Stimulated activated CD4-positive, alpha-beta T cell treated with anti-CD3 and anti-CD28 coated beads, Interleukin-4, amount 100 ng/mL, for 1 hour (primary cell): ENCODE data around the gene STXBP2.
A peak's percentile ranks its signal among the peaks of the same experiment; 100 is the strongest.
"Not testable (repeated sequence)": the region's sequence is repeated elsewhere in the genome, so short reads cannot be mapped to it uniquely, and the experiment has no call there.

Experiments used
- DNase-seq: peaks from one replicate; pipeline ENCODE4 v3.0.0-alpha.2; 2020

STXBP2 gene

GRCh38 chr19:7635670-7636069 is 1.2 kb upstream of the STXBP2 start:
- no peak for DNase-seq

GRCh38 chr19:7636317-7636690 is 606 bp upstream of the STXBP2 start:
- DNase-seq = no peak

DNA sequence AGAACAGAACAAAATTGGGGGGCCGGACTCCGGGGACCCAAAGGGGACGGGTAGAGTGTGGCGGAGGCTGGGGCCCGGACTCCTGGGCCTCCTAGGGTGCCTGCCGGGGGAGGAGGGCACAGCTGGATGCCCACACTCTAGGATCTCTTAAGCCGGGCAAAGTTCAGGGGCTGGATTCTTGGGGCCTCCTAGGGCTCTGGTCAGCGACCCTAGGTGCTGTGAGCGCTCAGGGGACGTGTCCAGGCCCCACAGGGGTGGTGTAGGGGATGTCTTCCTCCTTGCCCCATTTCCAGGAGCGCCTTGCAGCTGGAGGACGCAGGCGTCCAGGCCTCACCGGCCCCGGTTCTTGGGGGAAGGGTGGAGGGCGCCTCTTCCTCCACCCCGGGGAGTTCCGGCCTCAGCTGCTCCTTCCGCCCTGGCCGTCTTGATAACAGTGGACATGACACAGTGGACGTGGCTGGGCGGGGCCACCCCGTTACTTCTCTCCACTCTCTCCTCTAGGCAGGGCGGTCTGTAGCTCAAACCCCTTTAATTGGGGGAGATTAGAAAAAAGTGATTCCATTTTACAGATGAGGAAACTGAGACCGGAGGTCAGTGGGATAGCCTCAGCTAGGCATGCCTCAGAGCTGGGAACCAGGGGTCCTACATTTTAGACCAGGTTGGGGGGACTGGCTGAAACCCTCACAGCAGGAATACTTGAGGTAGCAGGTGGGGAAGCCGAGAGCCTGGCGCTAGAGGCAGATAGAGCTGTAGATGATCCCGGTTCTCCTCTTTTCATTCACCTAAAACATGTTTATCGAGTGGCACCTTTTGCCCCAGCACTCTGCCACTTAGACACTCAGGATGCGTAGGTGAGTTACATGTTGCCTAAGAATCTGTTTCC is 705 bp downstream of the STXBP2 start:
- no peak for DNase-seq

DNA sequence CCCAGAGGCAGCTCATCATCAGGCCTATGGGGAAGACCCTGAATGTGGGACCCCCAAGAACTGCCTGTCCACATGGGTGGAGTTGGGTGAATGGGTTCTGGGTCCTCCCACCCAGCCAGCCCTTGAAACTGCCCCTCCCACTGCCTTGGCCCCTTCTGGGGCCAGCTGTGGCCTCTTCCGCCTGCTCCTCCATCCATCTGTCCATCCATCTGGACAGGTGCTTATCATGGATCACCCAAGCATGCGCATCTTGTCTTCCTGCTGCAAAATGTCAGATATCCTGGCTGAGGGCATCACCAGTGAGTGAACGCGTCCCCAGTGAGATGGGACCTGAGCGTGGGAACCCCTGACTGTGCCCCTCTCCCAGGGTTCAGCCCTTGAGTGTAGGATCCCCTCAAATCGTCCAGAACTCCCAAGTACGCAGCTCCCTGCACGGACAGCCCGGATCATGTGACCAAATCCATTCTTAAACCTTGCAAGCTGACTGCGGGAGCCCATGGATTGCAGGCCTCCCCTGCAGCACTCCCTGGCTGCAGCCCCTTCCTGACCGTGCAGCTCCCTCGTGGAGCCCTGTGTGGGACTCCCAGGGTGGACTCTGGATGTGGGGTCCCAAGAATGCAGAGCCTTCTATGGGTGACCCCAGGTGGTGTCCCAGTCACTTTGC is 2.0 kb downstream of the STXBP2 start:
- DNase-seq = no peak

DNA sequence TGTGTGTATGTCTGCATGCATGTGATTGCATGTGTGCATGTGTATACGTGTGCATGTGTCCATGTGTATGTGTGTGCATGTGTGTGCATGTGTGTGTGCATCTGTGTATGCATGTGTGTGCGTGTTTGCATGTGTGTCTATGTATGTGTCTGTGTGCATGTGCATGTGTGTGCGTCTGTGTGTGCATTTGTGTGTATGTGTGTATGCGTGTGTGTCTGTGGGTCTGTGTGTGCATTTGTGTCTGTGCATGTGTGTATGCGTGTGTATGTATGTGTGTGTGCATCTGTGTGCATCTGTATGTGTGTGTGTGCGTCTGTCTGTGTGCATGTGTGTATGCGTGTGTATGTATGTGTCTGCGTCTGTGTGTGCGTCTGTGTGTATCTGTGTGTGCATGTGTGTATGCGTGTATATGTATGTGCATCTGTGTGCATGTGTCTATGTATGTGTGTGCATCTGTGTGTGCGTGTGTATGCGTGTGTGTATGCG is 3.0 kb downstream of the STXBP2 start:
- no peak for DNase-seq

- DNase-seq = no peak
Observed at GRCh38 chr19:7640803-7641202, 3.9 kb downstream of the STXBP2 start.

DNA sequence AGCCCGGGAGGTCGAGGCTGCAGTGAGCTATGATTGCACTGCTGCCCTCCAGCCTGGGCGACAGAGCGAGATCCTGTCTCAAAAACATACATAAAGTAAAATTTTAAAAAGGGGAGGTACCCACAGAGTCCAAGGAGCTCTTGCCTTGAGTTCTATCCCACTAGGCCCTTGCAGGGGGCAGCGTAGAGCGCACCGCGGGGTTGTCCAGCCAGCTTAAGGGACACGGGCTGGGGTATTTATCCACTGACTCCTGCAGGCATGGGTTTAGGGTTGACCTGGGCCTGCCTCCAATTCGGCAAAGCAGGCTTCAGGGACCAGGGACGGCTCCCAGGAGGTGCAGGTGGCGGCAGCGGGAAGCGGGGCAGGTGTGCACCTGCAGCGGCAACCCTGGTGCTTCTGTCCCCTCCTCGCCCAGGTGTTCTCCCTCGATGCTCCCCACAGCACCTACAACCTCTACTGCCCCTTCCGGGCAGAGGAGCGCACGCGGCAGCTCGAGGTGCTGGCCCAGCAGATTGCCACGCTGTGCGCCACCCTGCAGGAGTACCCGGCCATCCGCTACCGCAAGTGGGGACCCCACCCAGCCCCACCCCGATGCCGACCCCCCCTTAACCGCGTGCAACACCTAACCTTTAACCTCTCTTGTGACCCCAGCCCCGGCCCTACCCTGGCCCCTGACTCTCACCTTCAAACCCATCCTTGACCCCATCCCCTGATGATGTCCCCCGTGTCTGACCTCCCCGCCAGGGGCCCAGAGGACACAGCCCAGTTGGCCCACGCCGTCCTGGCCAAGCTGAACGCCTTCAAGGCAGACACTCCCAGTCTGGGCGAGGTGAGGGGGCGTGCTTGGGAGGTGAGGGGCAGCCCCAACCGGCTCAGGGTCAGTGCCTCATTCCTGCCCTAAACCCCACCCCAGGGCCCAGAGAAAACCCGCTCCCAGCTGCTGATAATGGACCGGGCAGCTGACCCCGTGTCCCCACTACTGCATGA is 4.7 kb downstream of the STXBP2 start:
- DNase-seq = no peak

DNA sequence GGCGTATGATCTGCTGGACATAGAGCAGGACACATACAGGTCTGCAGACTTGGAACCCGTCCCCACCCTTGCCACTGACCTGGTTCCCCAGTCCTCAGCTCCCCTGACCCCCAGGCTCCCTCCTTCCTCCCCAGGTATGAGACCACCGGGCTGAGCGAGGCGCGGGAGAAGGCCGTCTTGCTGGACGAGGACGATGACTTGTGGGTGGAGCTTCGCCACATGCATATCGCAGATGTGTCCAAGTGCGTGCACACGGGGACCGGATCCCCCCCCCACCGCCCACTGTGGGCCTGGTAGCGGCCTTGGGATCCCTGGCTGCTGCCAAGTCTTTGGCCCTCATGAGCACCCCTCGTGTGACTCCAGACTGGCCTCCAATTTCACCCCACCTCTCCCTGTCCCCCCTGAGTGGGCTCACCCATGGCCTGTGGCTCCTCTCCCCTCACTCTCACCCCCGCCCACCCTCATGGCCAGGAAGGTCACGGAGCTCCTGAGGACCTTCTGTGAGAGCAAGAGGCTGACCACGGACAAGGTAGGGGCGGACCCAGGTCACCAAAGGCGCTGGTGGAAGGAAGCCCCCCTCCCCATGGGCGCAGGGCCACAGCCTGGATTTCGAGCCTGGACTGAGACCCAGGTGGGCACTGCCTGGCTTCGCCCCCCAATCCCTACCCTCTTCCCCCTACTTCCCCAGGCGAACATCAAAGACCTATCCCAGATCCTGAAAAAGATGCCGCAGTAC is 5.6 kb downstream of the STXBP2 start:
- no peak for DNase-seq

DNA sequence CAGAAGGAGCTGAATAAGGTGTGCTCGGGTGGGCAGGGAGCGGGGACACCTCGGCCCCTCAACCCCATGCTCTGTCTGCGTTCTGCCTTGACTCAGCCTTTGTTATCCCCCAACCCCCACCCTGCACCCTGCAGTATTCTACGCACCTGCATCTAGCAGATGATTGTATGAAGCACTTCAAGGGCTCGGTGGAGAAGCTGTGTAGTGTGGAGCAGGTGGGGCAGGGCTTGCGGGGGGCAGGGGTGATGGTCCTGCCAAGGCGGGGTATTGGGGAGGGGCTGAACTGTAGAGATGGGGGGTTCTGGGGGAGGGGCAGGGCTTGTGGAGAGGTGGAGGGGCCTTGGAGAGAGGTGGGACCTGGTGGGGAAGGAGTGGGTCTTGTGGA is 6.1 kb downstream of the STXBP2 start:
- no peak for DNase-seq

- not testable (repeated sequence) for DNase-seq
Observed at GRCh38 chr19:7643629-7644549, 7.0 kb downstream of the STXBP2 start.

DNA sequence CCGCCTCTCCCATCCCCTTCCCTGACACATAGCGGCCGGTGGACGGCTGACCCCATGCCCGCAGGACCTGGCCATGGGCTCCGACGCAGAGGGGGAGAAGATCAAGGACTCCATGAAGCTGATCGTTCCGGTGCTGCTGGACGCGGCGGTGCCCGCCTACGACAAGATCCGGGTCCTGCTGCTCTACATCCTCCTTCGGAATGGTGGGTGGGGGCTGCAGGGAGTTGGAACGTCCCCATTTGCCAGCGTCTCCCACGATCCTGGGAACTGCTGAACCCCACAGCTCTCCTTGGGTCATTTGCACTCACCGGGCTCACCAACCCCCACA is 7.6 kb downstream of the STXBP2 start:
- DNase-seq = no peak

DNA sequence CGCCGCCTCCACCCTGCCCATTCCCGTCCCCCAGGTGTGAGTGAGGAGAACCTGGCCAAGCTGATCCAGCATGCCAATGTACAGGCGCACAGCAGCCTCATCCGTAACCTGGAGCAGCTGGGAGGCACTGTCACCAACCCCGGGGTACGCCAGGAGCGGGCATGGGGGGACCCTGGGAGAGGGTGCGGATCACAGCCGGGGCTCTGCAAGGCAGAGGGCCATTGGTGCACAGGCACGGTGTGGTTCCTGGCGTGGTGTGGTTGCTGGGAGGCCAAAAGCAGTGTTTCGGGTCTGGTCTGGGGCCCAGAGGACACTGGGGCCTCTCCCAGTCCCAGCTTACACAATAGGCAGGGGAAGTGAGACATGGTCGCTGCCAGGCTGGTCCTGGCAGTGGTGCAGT is 8.3 kb downstream of the STXBP2 start:
- DNase-seq = no peak

DNA sequence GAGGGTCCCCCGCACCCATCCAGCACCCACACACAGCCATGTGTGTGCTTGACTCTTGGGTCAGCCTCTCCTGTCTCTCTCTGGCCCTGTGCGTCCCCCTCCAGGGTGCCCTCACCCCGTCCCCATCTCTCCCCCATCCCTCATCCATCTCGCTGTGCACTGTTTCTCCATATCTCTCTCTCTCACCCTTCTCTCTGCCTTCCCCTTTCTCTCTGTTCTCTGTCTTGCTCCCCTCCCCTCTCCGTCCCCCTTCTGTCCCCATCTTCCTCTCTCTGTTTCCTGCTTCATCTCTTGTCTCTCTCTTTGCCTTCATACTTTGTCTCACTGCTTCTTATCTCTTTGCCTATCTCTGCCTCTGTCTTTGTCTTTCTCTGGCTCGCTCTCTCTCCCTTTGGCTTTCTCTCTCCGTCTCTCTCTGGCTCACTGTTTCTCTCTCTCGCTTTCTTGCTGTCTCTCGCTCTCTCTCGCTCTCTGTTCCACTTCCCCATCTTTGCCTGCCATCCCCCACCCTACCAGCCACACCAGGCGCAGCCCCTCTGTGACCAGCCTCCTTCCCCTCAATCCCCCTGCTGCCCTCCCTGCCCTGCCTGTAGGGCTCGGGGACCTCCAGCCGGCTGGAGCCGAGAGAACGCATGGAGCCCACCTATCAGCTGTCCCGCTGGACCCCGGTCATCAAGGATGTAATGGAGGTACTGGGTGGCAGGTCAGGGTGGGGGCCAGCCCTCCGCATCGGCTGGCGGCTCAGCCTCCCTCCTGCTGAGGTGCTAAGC is 8.9 kb downstream of the STXBP2 start:
- no peak for DNase-seq

DNA sequence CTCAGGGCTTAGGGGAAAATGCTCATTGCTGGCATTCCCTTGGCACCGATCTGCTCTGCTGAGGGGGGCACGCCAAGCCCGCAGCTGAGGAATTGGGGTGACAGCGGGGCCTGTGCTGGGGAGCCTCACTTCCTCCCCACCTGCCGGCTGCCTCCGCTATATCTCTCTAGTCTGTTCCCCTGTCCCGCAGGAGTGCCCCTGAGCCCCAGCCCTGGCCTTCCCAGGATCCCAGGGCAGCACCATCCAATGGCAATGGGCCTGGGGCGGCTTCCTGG is 9.5 kb downstream of the STXBP2 start:
- DNase-seq = no peak

DNA sequence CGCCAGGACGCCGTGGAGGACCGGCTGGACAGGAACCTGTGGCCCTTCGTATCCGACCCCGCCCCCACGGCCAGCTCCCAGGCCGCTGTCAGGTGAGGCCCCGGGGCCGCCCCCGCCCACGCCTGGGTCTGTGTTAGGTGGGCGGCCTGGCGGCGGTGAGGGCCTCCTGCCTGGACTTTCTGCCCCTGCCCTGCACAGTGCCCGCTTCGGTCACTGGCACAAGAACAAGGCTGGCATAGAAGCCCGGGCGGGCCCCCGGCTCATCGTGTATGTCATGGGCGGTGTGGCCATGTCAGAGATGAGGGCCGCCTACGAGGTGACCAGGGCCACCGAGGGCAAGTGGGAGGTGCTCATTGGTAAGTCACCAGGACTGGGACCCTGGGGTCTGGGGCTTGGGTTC is 10.2 kb downstream of the STXBP2 start:
- DNase-seq = no peak

DNA sequence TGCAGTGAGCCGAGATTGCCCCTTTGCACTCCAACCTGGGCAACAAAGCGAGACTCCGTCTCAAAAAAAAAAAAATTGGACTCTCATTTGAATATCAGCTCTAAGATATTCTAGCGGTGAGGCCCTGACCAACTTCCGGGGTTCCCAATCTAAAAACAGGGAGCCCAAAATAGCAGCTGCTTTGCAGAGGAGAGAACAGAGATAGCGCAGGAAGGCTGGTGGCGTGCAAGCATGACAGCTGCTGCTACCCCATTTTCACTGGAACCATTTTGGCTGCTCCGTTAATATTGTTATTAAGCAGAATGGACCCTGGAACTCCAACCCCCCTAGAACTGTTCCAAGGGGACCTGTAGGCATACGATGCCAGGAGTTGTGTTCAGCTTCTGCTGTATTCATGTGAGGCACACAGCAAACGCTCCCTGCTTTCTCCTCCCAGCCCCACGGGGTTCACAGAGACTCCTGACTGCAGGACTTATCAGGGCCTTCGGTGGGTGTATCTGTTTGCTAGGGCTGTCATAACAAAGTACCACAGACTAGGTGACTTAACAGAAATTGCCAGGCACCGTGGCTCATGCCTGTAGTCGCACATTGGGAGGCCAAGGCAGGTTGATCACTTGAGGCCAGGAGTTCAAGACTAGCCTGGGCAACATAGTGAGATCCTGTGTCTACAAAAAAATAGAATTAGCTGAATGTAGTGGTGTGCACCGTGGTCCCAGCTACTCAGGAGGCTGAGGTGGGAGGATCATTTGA is 11.5 kb downstream of the STXBP2 start:
- no peak for DNase-seq

- DNase-seq = no peak
Observed at GRCh38 chr19:7650148-7650547, 13.2 kb downstream of the STXBP2 start.

GRCh38 chr19:7652061-7652641 is 15.2 kb downstream of the STXBP2 start:
- DNase-seq = peak; percentile 85

- no peak for DNase-seq
Observed at GRCh38 chr19:7654401-7654800, 17.5 kb downstream of the STXBP2 start.

DNA sequence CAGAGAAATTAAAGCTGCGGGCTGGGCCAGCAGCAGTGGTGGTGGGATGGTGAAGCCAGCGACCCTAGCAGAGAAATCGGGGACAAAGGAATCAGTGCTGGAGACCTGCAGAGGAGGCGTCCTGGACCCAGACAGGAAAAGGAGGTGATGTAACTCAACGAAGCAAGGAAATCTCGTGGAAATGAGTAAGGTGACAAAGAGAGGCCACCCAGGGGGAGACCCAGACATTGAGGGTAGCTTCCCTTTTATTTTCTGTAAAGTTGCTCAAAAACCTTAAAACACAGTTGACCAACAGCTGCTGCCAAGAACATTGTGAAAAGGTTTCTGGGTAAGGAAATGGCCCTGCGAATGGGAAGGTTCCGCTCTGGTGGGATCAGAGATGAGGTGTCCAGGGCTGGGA is 18.7 kb downstream of the STXBP2 start:
- no peak for DNase-seq
